MM.1S (cell line): ENCODE data around the gene ZFR.

Experiments used
- DNase-seq: peaks from one replicate; pipeline ENCODE4 v3.0.0-alpha.2; 2015
- H2AFZ ChIP-seq: fragments of 300-600 bp; sonication (generic); 2 replicates; pipeline ENCODE4 v1.6.0; 2016; ENCODE audit warnings: antibody characterized with exemption, low read length
- H3F3A ChIP-seq: fragments of 300-600 bp; sonication (generic); 2 replicates; pipeline ENCODE4 v1.6.1; 2016; ENCODE audit warnings: mild to moderate bottlenecking, antibody characterized with exemption, low read length, moderate library complexity, mixed read lengths; ENCODE audit not compliant: insufficient read depth
- H3K27ac ChIP-seq: fragments of 300-600 bp; sonication (generic); 2 replicates; pipeline ENCODE4 v1.5.1; 2016; ENCODE audit warnings: mild to moderate bottlenecking, low read length
- H3K27me3 ChIP-seq: fragments of 300-600 bp; sonication (generic); replicated peaks from 2 replicates; pipeline ENCODE4 v1.6.0; 2016; ENCODE audit warnings: low read length; ENCODE audit not compliant: insufficient read depth
- H3K36me3 ChIP-seq: fragments of 300-600 bp; sonication (generic); replicated peaks from 2 replicates; pipeline ENCODE4 v1.6.1; 2016; ENCODE audit warnings: mild to moderate bottlenecking, low read length, mixed read lengths; ENCODE audit not compliant: insufficient read depth
- H3K4me1 ChIP-seq: fragments of 300-600 bp; sonication (generic); 2 replicates; pipeline ENCODE4 v1.6.1; 2016; ENCODE audit warnings: low read length, mixed read lengths
- H3K4me2 ChIP-seq: fragments of 300-600 bp; sonication (generic); 2 replicates; pipeline ENCODE4 v1.6.0; 2016; ENCODE audit warnings: low read depth, low read length
- H3K4me3 ChIP-seq: fragments of 300-600 bp; sonication (generic); 2 replicates; pipeline ENCODE4 v1.5.1; 2016; ENCODE audit warnings: low read length, mixed read lengths
- H3K79me2 ChIP-seq: fragments of 300-600 bp; sonication (generic); 2 replicates; pipeline ENCODE4 v1.6.1; 2016; ENCODE audit warnings: mixed run types, low read length, mixed read lengths
- H3K9ac ChIP-seq: fragments of 300-600 bp; sonication (generic); 2 replicates; pipeline ENCODE4 v1.6.1; 2016; ENCODE audit warnings: low read length, mixed read lengths
- H3K9me2 ChIP-seq: fragments of 300-600 bp; sonication (generic); replicated peaks from 2 replicates; pipeline ENCODE4 v1.6.1; 2016; ENCODE audit warnings: mild to moderate bottlenecking, low read length, mixed read lengths; ENCODE audit not compliant: insufficient read depth
- H3K9me3 ChIP-seq: fragments of 300-600 bp; sonication (generic); replicated peaks from 2 replicates; pipeline ENCODE4 v1.6.1; 2016; ENCODE audit warnings: mild to moderate bottlenecking, low read length, mixed read lengths; ENCODE audit not compliant: insufficient read depth
- H4K20me1 ChIP-seq: fragments of 300-600 bp; sonication (generic); 2 replicates; pipeline ENCODE4 v1.6.1; 2016; ENCODE audit warnings: mild to moderate bottlenecking, low read length, moderate library complexity, mixed read lengths; ENCODE audit not compliant: insufficient read depth
- CTCF ChIP-seq: fragments of 300-600 bp; sonication (generic); IDR thresholded peaks from 2 replicates; pipeline ENCODE4 v1.5.1; 2016; ENCODE audit warnings: antibody characterized with exemption, low read length, mixed read lengths
- EZH2 ChIP-seq: fragments of 300-600 bp; sonication (generic); optimal IDR thresholded peaks from 2 replicates; pipeline ENCODE3; 2017; ENCODE audit warnings: low read depth, mild to moderate bottlenecking, antibody characterized with exemption, low read length, mixed read lengths
- EZH2phosphoT487 ChIP-seq: fragments of 300-600 bp; sonication (generic); IDR thresholded peaks from 2 replicates; pipeline ENCODE4 v1.6.1; 2018; ENCODE audit warnings: antibody characterized with exemption, low read length

Gene ZFR

GRCh38 chr5:32326216-32326772 lies 118.2 kb downstream of the ZFR start:
- Histone ChIP-seq H3K27ac (peak overlapping the region; percentile 65; the same call in 1 of the 2 replicates), H3K4me3 (no peak overlapping the region; the same call in 1 of the 2 replicates)
- no peak for DNase-seq

GRCh38 chr5:32325616-32326015 lies 118.9 kb downstream of the ZFR start:
- Histone ChIP-seq H3K9me2 (no peaks in the 10 kb centered on the region), H3K4me3 (no peak overlapping the region), H3K36me3 (no peaks in the 10 kb centered on the region), H3K27me3 (no peaks in the 10 kb centered on the region), H3K27ac (peak overlapping the region; percentile 65; the same call in 1 of the 2 replicates), H3K4me1 (peaks cover 20% of the 10 kb centered on the region), H3K4me2 (peak overlapping the region; percentile 56; the same call in 1 of the 2 replicates), H4K20me1 (no peaks in the 10 kb centered on the region), H3K79me2 (no peaks in the 10 kb centered on the region), H2AFZ (peak overlapping the region; percentile 31), H3K9ac (peak overlapping the region; percentile 14; the same call in 1 of the 2 replicates), H3K9me3 (no peaks in the 10 kb centered on the region), H3F3A (peaks cover 22% of the 10 kb centered on the region)
- DNase-seq, result peak; percentile 59
- TF ChIP-seq EZH2phosphoT487 (no peak), EZH2 (no peak), CTCF (no peak)

More at GRCh38 chr5:32326216-32326772, 118.2 kb downstream of the ZFR start:
- H3K4me2 ChIP-seq, result peak overlapping the region; percentile 49; the same call in 1 of the 2 replicates
- peaks cover 20% of the 10 kb centered on the region for H3K4me1 ChIP-seq
- H4K20me1 ChIP-seq, result no peaks in the 10 kb centered on the region
- no peaks in the 10 kb centered on the region for H3K27me3 ChIP-seq
- peak overlapping the region; percentile 14; the same call in 1 of the 2 replicates for H3K9ac ChIP-seq
- H3F3A ChIP-seq, result peaks cover 22% of the 10 kb centered on the region
- no peak for TF ChIP-seq EZH2phosphoT487
- no peak for TF ChIP-seq CTCF
- TF ChIP-seq EZH2, result no peak
- H3K36me3 ChIP-seq, result no peaks in the 10 kb centered on the region
- H3K9me2 ChIP-seq, result no peaks in the 10 kb centered on the region
- no peaks in the 10 kb centered on the region for H3K79me2 ChIP-seq
- H2AFZ ChIP-seq, result peak overlapping the region; percentile 31
- H3K9me3 ChIP-seq, result no peaks in the 10 kb centered on the region

- Histone ChIP-seq H3K4me2 (peak overlapping the region; percentile 56), H4K20me1 (no peaks in the 10 kb centered on the region), H3K9me3 (no peaks in the 10 kb centered on the region), H3K9ac (0 out of 2 replicates have a peak overlapping the region, but pooled peaks have one; percentile 3), H2AFZ (no peak overlapping the region), H3K4me1 (peaks cover 20% of the 10 kb centered on the region), H3K36me3 (no peaks in the 10 kb centered on the region), H3K9me2 (no peaks in the 10 kb centered on the region), H3K27me3 (no peaks in the 10 kb centered on the region), H3K27ac (peak overlapping the region; percentile 65; the same call in 1 of the 2 replicates), H3K79me2 (no peaks in the 10 kb centered on the region), H3K4me3 (peak overlapping the region; percentile 9; the same call in 1 of the 2 replicates), H3F3A (peaks cover 22% of the 10 kb centered on the region)
- TF ChIP-seq CTCF (no peak), EZH2 (no peak), EZH2phosphoT487 (no peak)
- DNase-seq, result peak; percentile 83
These were observed 119.5 kb downstream of the ZFR start for GRCh38 chr5:32325062-32325461.
